SK-N-SH (cell line): ENCODE results near the gene MARCHF7. TPM values are rescaled to one million over a fixed set of nuclear protein-coding genes. Genes with fewer than 3 reads are reported as not detected.

Experiments
- CTCF ChIA-PET: fragments of 300-600, 350-600 bp; formaldehyde crosslinking; extraction: SDS; loops from one replicate; lab custom pipeline; 2021; lab: Yijun Ruan, JAX
- POLR2A ChIA-PET: fragments of 350-600 bp; sonication (Branson Sonifier 250); formaldehyde crosslinking; extraction: SDS; loops from one replicate; lab custom pipeline; 2020; ENCODE audit warnings: antibody characterized with exemption, inconsistent platforms; lab: Yijun Ruan, JAX
- DNase-seq: peaks from one replicate; pipeline ENCODE4 v3.0.0; 2012
- H2AFZ ChIP-seq: fragments of 200-600 bp; sonication (generic); 2 replicates; pipeline ENCODE4 v1.8.1; 2016; ENCODE audit warnings: antibody characterized with exemption, mild to moderate bottlenecking, low read depth
- H3F3A ChIP-seq: fragments of 200-600 bp; sonication (generic); replicated peaks from 2 replicates; pipeline ENCODE3; 2016; ENCODE audit warnings: antibody characterized with exemption, mild to moderate bottlenecking; ENCODE audit not compliant: insufficient read depth
- H3K27ac ChIP-seq, 2 experiments: fragments of 200-500 bp in 1 of 2; fragments of 200-600 bp in 1 of 2; sonication (Bioruptor generic) in 1 of 2; sonication (generic), shearing (Covaris generic) in 1 of 2; 2 replicates each; pipeline versions ENCODE4 v1.5.1 to v1.6.1; 2014 to 2016; ENCODE audit warnings: low read depth in 2 of 2, inconsistent platforms in 1 of 2, low read length in 1 of 2, mild to moderate bottlenecking in 1 of 2, mixed read lengths in 1 of 2
- H3K27me3 ChIP-seq: fragments of 200-600 bp; sonication (generic), shearing (Covaris generic); 2 replicates; pipeline ENCODE4 v1.6.1; 2016; ENCODE audit warnings: mixed run types; ENCODE audit not compliant: insufficient read depth
- H3K36me3 ChIP-seq, 2 experiments: fragments of 200-500 bp in 1 of 2; fragments of 200-600 bp in 1 of 2; sonication (Bioruptor generic) in 1 of 2; sonication (generic) in 1 of 2; replicated peaks in 1 of 2; 2 replicates each; pipeline versions ENCODE3 to v1.5.1; 2014 to 2016; ENCODE audit warnings: low read length in 1 of 2, mild to moderate bottlenecking in 1 of 2; ENCODE audit not compliant: insufficient read depth in 2 of 2, control insufficient read depth in 1 of 2
- H3K4me1 ChIP-seq, 2 experiments: fragments of 200-500 bp in 1 of 2; fragments of 200-600 bp in 1 of 2; sonication (Bioruptor generic) in 1 of 2; sonication (generic), shearing (Covaris generic) in 1 of 2; 2 replicates each; pipeline versions ENCODE4 v1.5.1 to v1.6.1; 2014 to 2016; ENCODE audit warnings: low read depth in 1 of 2, low read length in 1 of 2, mixed run types in 1 of 2; ENCODE audit not compliant: insufficient read depth in 2 of 2, control insufficient read depth in 1 of 2
- H3K4me2 ChIP-seq: fragments of 200-600 bp; sonication (generic), shearing (Covaris generic); 2 replicates; pipeline ENCODE4 v1.6.1; 2017; ENCODE audit warnings: mixed run types
- H3K4me3 ChIP-seq, 2 experiments: fragments of 200-500 bp in 1 of 2; fragments of 200-600 bp in 1 of 2; sonication (Bioruptor generic) in 1 of 2; sonication (generic), shearing (Covaris generic) in 1 of 2; 2 replicates each; pipeline versions ENCODE4 v1.5.1 to v1.8.1; 2014 to 2016; ENCODE audit warnings: low read depth in 2 of 2, inconsistent platforms in 1 of 2, low read length in 1 of 2, mild to moderate bottlenecking in 1 of 2, mixed read lengths in 1 of 2, moderate library complexity in 1 of 2
- H3K79me2 ChIP-seq: fragments of 200-600 bp; sonication (generic); 2 replicates; pipeline ENCODE4 v1.8.1; 2017; ENCODE audit warnings: mild to moderate bottlenecking; ENCODE audit not compliant: insufficient read depth
- H3K9ac ChIP-seq: fragments of 200-600 bp; sonication (generic); 2 replicates; pipeline ENCODE4 v1.6.1; 2017; ENCODE audit warnings: mixed run types
- H3K9me2 ChIP-seq: fragments of 200-600 bp; sonication (generic); 2 replicates; pipeline ENCODE4 v1.6.1; 2017; ENCODE audit warnings: mixed run types
- H3K9me3 ChIP-seq: fragments of 200-600 bp; sonication (generic); 2 replicates; pipeline ENCODE4 v1.6.1; 2017; ENCODE audit warnings: mixed run types, mild to moderate bottlenecking, moderate library complexity
- H4K20me1 ChIP-seq: fragments of 200-600 bp; sonication (generic); 2 replicates; pipeline ENCODE4 v1.6.1; 2017; ENCODE audit warnings: mild to moderate bottlenecking, mixed run types; ENCODE audit not compliant: insufficient read depth
- ELF1 ChIP-seq: IDR thresholded peaks from 2 replicates; pipeline ENCODE4 v1.4.0; 2012
- EP300 ChIP-seq, 2 experiments: IDR thresholded peaks; 2 replicates each; pipeline versions ENCODE4 v1.4.0 to v1.6.1; 2012; ENCODE audit warnings: borderline replicate concordance in 1 of 2, low read depth in 1 of 2, low read length in 1 of 2
- FOSL2 ChIP-seq: IDR thresholded peaks from 2 replicates; pipeline ENCODE4 v1.4.0; 2012; ENCODE audit warnings: low read depth, mild to moderate bottlenecking, moderate library complexity, borderline replicate concordance
- FOXM1 ChIP-seq: IDR thresholded peaks from 2 replicates; pipeline ENCODE4 v1.4.0; 2012; ENCODE audit warnings: low read depth, mild to moderate bottlenecking
- GABPA ChIP-seq: IDR thresholded peaks from 2 replicates; pipeline ENCODE4 v1.4.0; 2012; ENCODE audit warnings: low read depth, mild to moderate bottlenecking
- GATA2 ChIP-seq: sonication (generic); formaldehyde crosslinking; IDR thresholded peaks from 2 replicates; pipeline ENCODE4 v1.5.0; 2020; ENCODE audit warnings: mild to moderate bottlenecking, missing genetic modification reagents
- MEF2A ChIP-seq: IDR thresholded peaks from 2 replicates; pipeline ENCODE4 v1.4.0; 2012; ENCODE audit warnings: low read depth, borderline replicate concordance
- MXI1 ChIP-seq: IDR thresholded peaks from 2 replicates; pipeline ENCODE4 v1.6.1; 2012; ENCODE audit warnings: mild to moderate bottlenecking, low read depth, low read length, improper control_type of control experiment
- NFIC ChIP-seq: IDR thresholded peaks from 2 replicates; pipeline ENCODE4 v1.4.0; 2012; ENCODE audit warnings: borderline replicate concordance
- RAD21 ChIP-seq: IDR thresholded peaks from 2 replicates; pipeline ENCODE4 v1.6.1; 2012; ENCODE audit warnings: mild to moderate bottlenecking, low read length
- RCOR1 ChIP-seq: fragments of 150-350 bp; IDR thresholded peaks from 2 replicates; pipeline ENCODE4 v1.6.1; 2017; ENCODE audit warnings: antibody characterized with exemption, low read length
- RFX5 ChIP-seq: IDR thresholded peaks from 2 replicates; pipeline ENCODE4 v1.6.1; 2012; ENCODE audit warnings: mild to moderate bottlenecking, improper control_type of control experiment, low read length
- TAF1 ChIP-seq: IDR thresholded peaks from 2 replicates; pipeline ENCODE4 v1.6.1; 2012; ENCODE audit warnings: low read depth, mild to moderate bottlenecking, low read length, moderate library complexity, borderline replicate concordance
- TCF12 ChIP-seq: IDR thresholded peaks from 2 replicates; pipeline ENCODE4 v1.4.0; 2012
- WGBS: methylation state at CpG from one replicate; pipeline ENCODE4 v1.1.6; 2017; ENCODE audit warnings: low lambda C conversion rate; 5-methylcytosine and 5-hydroxymethylcytosine counted together
- polyA plus RNA-seq, 3 experiments: library from polyadenylated mRNA; depleted of rRNA; stranded (reverse); fragments of >200 nt; gene quantifications; 2 replicates each; pipeline ENCODE4 v1.2.3, GENCODE V29; 2012
- TF ChIP-seq, protein P1 (sequence below): fragments of 150-350 bp; IDR thresholded peaks from 2 replicates; pipeline ENCODE4 v1.6.1; 2016; ENCODE audit warnings: mild to moderate bottlenecking, low read depth, low read length
- TF ChIP-seq, protein P2 (sequence below): IDR thresholded peaks from 2 replicates; pipeline ENCODE4 v1.4.0; 2012; ENCODE audit warnings: low read depth
- TF ChIP-seq, protein P3 (sequence below): IDR thresholded peaks from 2 replicates; pipeline ENCODE4 v1.4.0; 2012; ENCODE audit warnings: low read depth, borderline replicate concordance
- TF ChIP-seq, protein P4 (sequence below): fragments of 150-350 bp; IDR thresholded peaks from 2 replicates; pipeline ENCODE4 v1.6.1; 2017; ENCODE audit warnings: antibody characterized with exemption, low read length, low read depth, borderline replicate concordance
- TF ChIP-seq, protein P5 (sequence below): fragments of 200-600 bp; sonication (generic); IDR thresholded peaks from 2 replicates; pipeline ENCODE4 v1.6.1; 2017; ENCODE audit warnings: antibody characterized with exemption, mild to moderate bottlenecking, moderate library complexity

The MARCHF7 gene
- polyA plus RNA-seq, 1 of the 3 experiments (the other 2 are of a cell fraction), result 20.3 TPM

DNA sequence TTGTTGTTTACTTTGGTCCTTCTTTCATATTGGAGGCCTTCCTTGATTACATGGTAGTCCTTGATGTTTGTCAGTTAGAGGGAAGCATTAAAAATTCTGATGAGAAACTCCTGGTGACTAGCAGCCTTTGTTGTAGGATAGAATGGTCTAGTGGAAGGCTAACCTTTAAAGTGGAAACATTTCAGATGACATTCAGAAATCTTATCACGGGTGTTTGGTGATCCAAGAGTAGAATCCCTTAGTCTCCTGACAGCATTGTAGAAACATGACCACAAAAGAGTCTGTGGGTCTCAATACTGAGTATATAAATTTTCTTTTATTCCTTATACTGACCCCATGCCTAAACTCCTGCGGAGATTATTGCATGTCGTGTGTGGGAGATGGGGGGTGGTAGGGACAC is 13.4 kb downstream of the MARCHF7 start:
- Histone ChIP-seq H3K4me1 (no peaks in the 10 kb centered on the region), H3K27me3 (no peaks in the 10 kb centered on the region), H3K36me3 (peaks cover 44 to 89% of the 10 kb centered on the region in 2 experiments)

DNA sequence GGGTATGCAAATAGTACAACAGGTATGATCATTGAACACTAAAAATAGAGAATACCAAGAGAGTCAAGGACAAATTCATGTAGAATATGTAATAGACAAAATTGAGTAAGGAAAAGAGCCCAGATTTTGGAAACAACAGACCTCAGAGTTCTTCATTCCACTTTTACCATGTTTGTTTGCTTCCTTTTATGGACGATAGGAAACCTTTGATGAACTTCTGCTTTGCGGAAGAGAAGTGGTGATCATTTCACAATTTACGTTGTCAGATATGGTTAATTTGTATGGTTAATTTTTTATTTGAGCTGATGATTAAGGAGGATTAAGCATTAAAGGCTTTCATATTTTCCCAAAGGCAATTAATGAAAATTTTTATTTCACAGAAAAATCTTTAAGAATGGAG is 16.3 kb downstream of the MARCHF7 start:
- H3F3A ChIP-seq, result peaks cover 9% of the 10 kb centered on the region
- CTCF ChIA-PET, result no interaction called here
- TF ChIP-seq GABPA, result no peak
- no peak for TF ChIP-seq RCOR1
- no peak for TF ChIP-seq ELF1
- TF ChIP-seq GATA2, result no peak
- no peak for TF ChIP-seq EP300 (IDR thresholded peaks at IDR 0.05; ENCODE audit: borderline replicate concordance in 1 of 2, low read depth in 1 of 2, low read length in 1 of 2)
- TF ChIP-seq, protein P1, sequence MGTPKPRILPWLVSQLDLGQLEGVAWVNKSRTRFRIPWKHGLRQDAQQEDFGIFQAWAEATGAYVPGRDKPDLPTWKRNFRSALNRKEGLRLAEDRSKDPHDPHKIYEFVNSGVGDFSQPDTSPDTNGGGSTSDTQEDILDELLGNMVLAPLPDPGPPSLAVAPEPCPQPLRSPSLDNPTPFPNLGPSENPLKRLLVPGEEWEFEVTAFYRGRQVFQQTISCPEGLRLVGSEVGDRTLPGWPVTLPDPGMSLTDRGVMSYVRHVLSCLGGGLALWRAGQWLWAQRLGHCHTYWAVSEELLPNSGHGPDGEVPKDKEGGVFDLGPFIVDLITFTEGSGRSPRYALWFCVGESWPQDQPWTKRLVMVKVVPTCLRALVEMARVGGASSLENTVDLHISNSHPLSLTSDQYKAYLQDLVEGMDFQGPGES, result no peak
- no peak for TF ChIP-seq NFIC
- no peak for TF ChIP-seq TAF1
- TF ChIP-seq, protein P2, sequence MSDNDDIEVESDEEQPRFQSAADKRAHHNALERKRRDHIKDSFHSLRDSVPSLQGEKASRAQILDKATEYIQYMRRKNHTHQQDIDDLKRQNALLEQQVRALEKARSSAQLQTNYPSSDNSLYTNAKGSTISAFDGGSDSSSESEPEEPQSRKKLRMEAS, result no peak
- no peak for TF ChIP-seq FOXM1
- no peak for TF ChIP-seq MEF2A
- no peak for TF ChIP-seq RAD21
- TF ChIP-seq, protein P3, sequence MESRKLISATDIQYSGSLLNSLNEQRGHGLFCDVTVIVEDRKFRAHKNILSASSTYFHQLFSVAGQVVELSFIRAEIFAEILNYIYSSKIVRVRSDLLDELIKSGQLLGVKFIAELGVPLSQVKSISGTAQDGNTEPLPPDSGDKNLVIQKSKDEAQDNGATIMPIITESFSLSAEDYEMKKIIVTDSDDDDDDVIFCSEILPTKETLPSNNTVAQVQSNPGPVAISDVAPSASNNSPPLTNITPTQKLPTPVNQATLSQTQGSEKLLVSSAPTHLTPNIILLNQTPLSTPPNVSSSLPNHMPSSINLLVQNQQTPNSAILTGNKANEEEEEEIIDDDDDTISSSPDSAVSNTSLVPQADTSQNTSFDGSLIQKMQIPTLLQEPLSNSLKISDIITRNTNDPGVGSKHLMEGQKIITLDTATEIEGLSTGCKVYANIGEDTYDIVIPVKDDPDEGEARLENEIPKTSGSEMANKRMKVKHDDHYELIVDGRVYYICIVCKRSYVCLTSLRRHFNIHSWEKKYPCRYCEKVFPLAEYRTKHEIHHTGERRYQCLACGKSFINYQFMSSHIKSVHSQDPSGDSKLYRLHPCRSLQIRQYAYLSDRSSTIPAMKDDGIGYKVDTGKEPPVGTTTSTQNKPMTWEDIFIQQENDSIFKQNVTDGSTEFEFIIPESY, result no peak
- TF ChIP-seq, protein P4, sequence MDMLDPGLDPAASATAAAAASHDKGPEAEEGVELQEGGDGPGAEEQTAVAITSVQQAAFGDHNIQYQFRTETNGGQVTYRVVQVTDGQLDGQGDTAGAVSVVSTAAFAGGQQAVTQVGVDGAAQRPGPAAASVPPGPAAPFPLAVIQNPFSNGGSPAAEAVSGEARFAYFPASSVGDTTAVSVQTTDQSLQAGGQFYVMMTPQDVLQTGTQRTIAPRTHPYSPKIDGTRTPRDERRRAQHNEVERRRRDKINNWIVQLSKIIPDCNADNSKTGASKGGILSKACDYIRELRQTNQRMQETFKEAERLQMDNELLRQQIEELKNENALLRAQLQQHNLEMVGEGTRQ, result no peak
- TF ChIP-seq TCF12, result no peak
- TF ChIP-seq RFX5, result no peak

More for the DNA sequence above, 13.4 kb downstream of the MARCHF7 start:
- Histone ChIP-seq H2AFZ (no peak overlapping the region), H3K9me3 (no peaks in the 10 kb centered on the region), H3K4me2 (no peak overlapping the region), H4K20me1 (peaks cover 100% of the 10 kb centered on the region), H3F3A (peaks cover 6% of the 10 kb centered on the region), H3K9me2 (no peaks in the 10 kb centered on the region), H3K27ac (no peak overlapping the region), H3K4me3 (no peak overlapping the region), H3K9ac (no peak overlapping the region), H3K79me2 (peaks cover 100% of the 10 kb centered on the region)
- WGBS, result 94% methylated on average over 3 of the region's 3 CpGs
- TF ChIP-seq, protein P5, sequence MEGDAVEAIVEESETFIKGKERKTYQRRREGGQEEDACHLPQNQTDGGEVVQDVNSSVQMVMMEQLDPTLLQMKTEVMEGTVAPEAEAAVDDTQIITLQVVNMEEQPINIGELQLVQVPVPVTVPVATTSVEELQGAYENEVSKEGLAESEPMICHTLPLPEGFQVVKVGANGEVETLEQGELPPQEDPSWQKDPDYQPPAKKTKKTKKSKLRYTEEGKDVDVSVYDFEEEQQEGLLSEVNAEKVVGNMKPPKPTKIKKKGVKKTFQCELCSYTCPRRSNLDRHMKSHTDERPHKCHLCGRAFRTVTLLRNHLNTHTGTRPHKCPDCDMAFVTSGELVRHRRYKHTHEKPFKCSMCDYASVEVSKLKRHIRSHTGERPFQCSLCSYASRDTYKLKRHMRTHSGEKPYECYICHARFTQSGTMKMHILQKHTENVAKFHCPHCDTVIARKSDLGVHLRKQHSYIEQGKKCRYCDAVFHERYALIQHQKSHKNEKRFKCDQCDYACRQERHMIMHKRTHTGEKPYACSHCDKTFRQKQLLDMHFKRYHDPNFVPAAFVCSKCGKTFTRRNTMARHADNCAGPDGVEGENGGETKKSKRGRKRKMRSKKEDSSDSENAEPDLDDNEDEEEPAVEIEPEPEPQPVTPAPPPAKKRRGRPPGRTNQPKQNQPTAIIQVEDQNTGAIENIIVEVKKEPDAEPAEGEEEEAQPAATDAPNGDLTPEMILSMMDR, result no peak
- TF ChIP-seq FOSL2 (no peak), ELF1 (no peak), MXI1 (no peak)
- TF ChIP-seq, protein P2, result no peak
- TF ChIP-seq, protein P4, result no peak
- ChIA-PET CTCF (no interaction called here), POLR2A (no interaction called here)
- no peak for DNase-seq

More for the DNA sequence above, 16.3 kb downstream of the MARCHF7 start:
- Histone ChIP-seq H3K9ac (no peak overlapping the region), H3K79me2 (peaks cover 99% of the 10 kb centered on the region), H3K27ac (no peak overlapping the region), H4K20me1 (peaks cover 86% of the 10 kb centered on the region), H3K27me3 (no peaks in the 10 kb centered on the region), H3K4me1 (no peaks in the 10 kb centered on the region), H2AFZ (no peak overlapping the region), H3K9me3 (no peaks in the 10 kb centered on the region), H3K4me2 (no peak overlapping the region), H3K9me2 (no peaks in the 10 kb centered on the region), H3K36me3 (peaks cover 52 to 88% of the 10 kb centered on the region in 2 experiments), H3K4me3 (no peak overlapping the region)
- no peak for DNase-seq
- 68% methylated on average over 3 of the region's 3 CpGs for WGBS
- POLR2A ChIA-PET, result no interaction called here
